ENCODE results near the gene ANKS6. TPM values are rescaled to one million over a fixed set of nuclear protein-coding genes. Genes with fewer than 3 reads are reported as not detected.

Gene ANKS6
- total and polyA plus RNA-seq, 2 of the 8 experiments (the other 6 are each of a cell fraction or from before 2014, with no cell fraction given): 34.1 to 56.3 TPM

- CTCF ChIA-PET (ENCODE audit: partially characterized antibody): interaction anchor here (0.6 to 4.4 kb wide), 23 partner anchors 9 to 1035 kb away, joined by 3 to 38 read pairs (median 4); partner anchors contain the start of gene GALNT12
- WGBS, 2 experiments (ENCODE audit: extremely low coverage in 1 of 2, insufficient coverage in 1 of 2, insufficient read length in 1 of 2, insufficient replicate concordance in 2 of 2, low coverage in 1 of 2, low lambda C conversion rate in 2 of 2, missing lambda C conversion rate in 1 of 2): 83% methylated on average over 18 of the region's 18 CpGs; no CpG with 5 or more reads in 1 of the 2 experiments
Measured at GRCh38 chr9:98791608-98792490, 4.5 kb downstream of the ANKS6 start.

More at GRCh38 chr9:98791608-98792490, 4.5 kb downstream of the ANKS6 start:
- POLR2A ChIA-PET (ENCODE audit: partially characterized antibody): interaction anchor here (0.9 to 1.7 kb wide), 4 partner anchors 10 to 16 kb away, joined by 3 to 7 read pairs (median 4); no protein-coding TSS in a partner anchor
- Histone ChIP-seq H2AK5ac (ENCODE audit: low read depth, low read length) (no peak overlapping the region), H3K36me3 (ENCODE audit: control insufficient read depth in 2 of 4, insufficient read depth in 4 of 4, low read length in 3 of 4) (peaks cover 5 to 15% (median 10%) of the 10 kb centered on the region in 4 experiments; a peak in 7 of 8 replicates), H3K79me2 (ENCODE audit: control insufficient read depth in 1 of 2, insufficient read depth in 2 of 2, low read length in 2 of 2) (peaks cover 0 to 46% of the 10 kb centered on the region in 2 experiments), H3K23me2 (ENCODE audit: low read depth, low read length) (peaks cover 7% of the 10 kb centered on the region; the same call in 1 of the 2 replicates), H2AFZ (ENCODE audit: low read length) (no peak overlapping the region), H3K4me1 (replicated peaks in 1 of 4; ENCODE audit: control insufficient read depth in 3 of 4, insufficient read depth in 4 of 4, low read length in 3 of 4) (peaks cover 5 to 18% (median 8%) of the 10 kb centered on the region in 4 experiments), H4K8ac (ENCODE audit: extremely low read depth, insufficient read depth, low read length) (peak overlapping the region; percentile 51; the same call in 1 of the 2 replicates), H4K20me1 (replicated peaks in 1 of 2; ENCODE audit: control insufficient read depth in 1 of 2, insufficient read depth in 2 of 2, low read length in 2 of 2) (peaks cover 11 to 27% of the 10 kb centered on the region in 2 experiments), H2BK5ac (ENCODE audit: low read depth, low read length) (peak overlapping the region; percentile 66; the same call in 1 of the 2 replicates), H3K14ac (ENCODE audit: insufficient read length) (no peak overlapping the region), H3K18ac (ENCODE audit: extremely low read depth, low read length) (peak overlapping the region; percentile 42; the same call in 1 of the 2 replicates), H2BK15ac (ENCODE audit: low read length) (peak overlapping the region; percentile 72; the same call in 1 of the 2 replicates), H4K5ac (ENCODE audit: insufficient read length, low read depth, low read length) (no peak overlapping the region), H3K4me3 (ENCODE audit: extremely low read depth in 1 of 4, insufficient read depth in 2 of 4, low read depth in 3 of 4, low read length in 4 of 4) (no peak overlapping the region), H3K23ac (ENCODE audit: insufficient read length) (no peak overlapping the region), H2BK20ac (ENCODE audit: low read length) (peak overlapping the region; percentile 72; the same call in 1 of the 2 replicates), H3K9ac (replicated peaks in 1 of 4; ENCODE audit: extremely low read depth in 1 of 4, low read depth in 3 of 4, low read length in 3 of 4) (no peak overlapping the region; a peak in 1 of 7 replicates), H3K4ac (replicated peaks; ENCODE audit: insufficient read length, low read depth, low read length) (peak overlapping the region; percentile 44), H3K56ac (replicated peaks; ENCODE audit: insufficient read length, low read depth, low read length) (no peak overlapping the region), H2BK120ac (replicated peaks; ENCODE audit: low read depth, low read length) (no peak overlapping the region), H4K91ac (replicated peaks; ENCODE audit: insufficient read length, low read length) (no peak overlapping the region), H3K27ac (ENCODE audit: low read depth, low read length) (peak overlapping the region; percentile 14; the same call in 1 of the 2 replicates), H3K9me3 (ENCODE audit: insufficient read depth in 2 of 2, low read depth in 1 of 2, low read length in 1 of 2) (no peaks in the 10 kb centered on the region), H3K27me3 (replicated peaks in 1 of 4; ENCODE audit: control insufficient read depth in 3 of 4, extremely low read depth in 1 of 4, insufficient read depth in 3 of 4, low read length in 3 of 4) (no peaks in the 10 kb centered on the region; a peak in 1 of 7 replicates), H3K4me2 (ENCODE audit: insufficient read depth in 1 of 2, low read depth in 2 of 2, low read length in 2 of 2) (peak overlapping the region in 1 of 2 experiments; percentile 30; a peak in 3 of 4 replicates), H2BK12ac (ENCODE audit: low read depth, low read length) (no peak overlapping the region), H3K79me1 (ENCODE audit: low read depth, low read length) (peaks cover 26% of the 10 kb centered on the region)
- FAIRE-seq (no peak), DNase-seq (ENCODE audit: low read depth in 1 of 2, low spot score in 2 of 2) (peak in 1 of 2 experiments; percentile 54)
- TF ChIP-seq ZNF274 (IDR thresholded peaks at IDR 0.05; ENCODE audit: borderline replicate concordance, extremely low read depth, low read length) (no peak), E2F6 (IDR thresholded peaks at IDR 0.05) (0 out of 2 replicates have a peak, but pooled peaks have one; percentile 9), EZH2 (IDR thresholded peaks at IDR 0.05; ENCODE audit: low read depth, low read length, severe bottlenecking) (no peak)

Measured in H1 (cell line).